NCI-H748 treated with DMSO at 0.1 percent for 48 hours (cell line): ENCODE results near the gene OR4K1.
"Not testable (repeated sequence)": the region's sequence is repeated elsewhere in the genome, so short reads cannot be mapped to it uniquely, and the experiment has no call there.

Experiments
- DNase-seq: peaks from one replicate; lab custom pipeline; 2025; lab: John Stamatoyannopoulos, UW

OR4K1 gene

GRCh38 chr14:19930617-19931016 lies at the start of gene OR4K1:
OR4K1 (plus strand) TSS chr14:19930917; CDS start chr14:19935667, 4,750 bp downstream.
- no peak for DNase-seq

GRCh38 chr14:19895282-19895681 lies 35.4 kb upstream of the OR4K1 start:
- no peak for DNase-seq

- DNase-seq: no peak
Measured at GRCh38 chr14:19900999-19901398, 29.7 kb upstream of the OR4K1 start.

GRCh38 chr14:19902409-19902808 lies 28.3 kb upstream of the OR4K1 start:
- no peak for DNase-seq

GRCh38 chr14:19906665-19907064 lies 24.1 kb upstream of the OR4K1 start:
- no peak for DNase-seq

GRCh38 chr14:19911114-19911513 lies 19.6 kb upstream of the OR4K1 start:
- no peak for DNase-seq

GRCh38 chr14:19917243-19917642 lies 13.5 kb upstream of the OR4K1 start:
- no peak for DNase-seq

- no peak for DNase-seq
Measured at GRCh38 chr14:19917955-19918518, 12.7 kb upstream of the OR4K1 start.

GRCh38 chr14:19918553-19919264 lies 12.0 kb upstream of the OR4K1 start:
- DNase-seq: no peak

GRCh38 chr14:19920021-19920657 lies 10.6 kb upstream of the OR4K1 start, which contains the start of gene OR4K5:
OR4K5 (plus strand) TSS chr14:19920607; CDS start chr14:19920607, 0 bp downstream.
- DNase-seq: no peak

- no peak for DNase-seq
Measured at GRCh38 chr14:19941668-19942067, 11.0 kb downstream of the OR4K1 start.

GRCh38 chr14:19947413-19948090 lies 16.8 kb downstream of the OR4K1 start:
- no peak for DNase-seq

GRCh38 chr14:19949218-19949617 lies 18.5 kb downstream of the OR4K1 start:
- DNase-seq: no peak

GRCh38 chr14:19969735-19970134 lies 39.0 kb downstream of the OR4K1 start:
- DNase-seq: not testable (repeated sequence)

GRCh38 chr14:19974844-19975243 lies 44.1 kb downstream of the OR4K1 start:
- no peak for DNase-seq

GRCh38 chr14:19975291-19975690 lies 44.6 kb downstream of the OR4K1 start, which contains the start of gene OR4K15:
OR4K15 (plus strand) TSS chr14:19975591; CDS start chr14:19975591, 0 bp downstream.
- no peak for DNase-seq
